Memory B cell (primary cell): ENCODE measurements around the gene TSPAN7.

Experiments
- ATAC-seq: fragments of 150-1000 bp; cut with Tn5 transposase; 2 replicates; pipeline ENCODE4 v1.10.0; 2021; ENCODE audit warnings: low read depth, mild to moderate bottlenecking, moderate library complexity
- DNase-seq, 2 donors: peaks; one replicate each; pipeline ENCODE4 v3.0.0; 2022; ENCODE audit warnings: low spot score in 2 of 2
- H3K27ac Mint-ChIP-seq: one replicate; pipeline ENCODE4 v1.8.0; 2022; ENCODE audit warnings: mild to moderate bottlenecking, moderate library complexity, mixed read lengths
- H3K27me3 Mint-ChIP-seq: one replicate; pipeline ENCODE4 v1.8.0; 2022; ENCODE audit warnings: mixed read lengths
- H3K36me3 Mint-ChIP-seq: one replicate; pipeline ENCODE4 v1.8.0; 2022; ENCODE audit warnings: mild to moderate bottlenecking, mixed read lengths
- H3K4me1 Mint-ChIP-seq: one replicate; pipeline ENCODE4 v1.8.0; 2022; ENCODE audit warnings: mixed read lengths
- H3K4me3 Mint-ChIP-seq: one replicate; pipeline ENCODE4 v1.8.0; 2022; ENCODE audit warnings: mild to moderate bottlenecking, moderate library complexity, mixed read lengths
- H3K9me3 Mint-ChIP-seq: one replicate; pipeline ENCODE4 v1.8.0; 2022; ENCODE audit warnings: mixed read lengths

TSPAN7 gene

GRCh38 chrX:38563030-38563429, 1.7 kb downstream of the TSPAN7 start:
- no peak for ATAC-seq
- no peaks in the 10 kb centered on the region for H3K36me3 Mint-ChIP-seq
- no peak for DNase-seq
- H3K27ac Mint-ChIP-seq = no peak overlapping the region
- H3K27me3 Mint-ChIP-seq = peaks cover 3% of the 10 kb centered on the region
- H3K4me1 Mint-ChIP-seq = no peaks in the 10 kb centered on the region
- H3K9me3 Mint-ChIP-seq = no peaks in the 10 kb centered on the region
- H3K4me3 Mint-ChIP-seq = no peak overlapping the region

- Mint-ChIP-seq H3K36me3 (no peaks in the 10 kb centered on the region), H3K9me3 (peaks cover 4% of the 10 kb centered on the region), H3K27me3 (peaks cover 1% of the 10 kb centered on the region), H3K4me1 (no peaks in the 10 kb centered on the region), H3K4me3 (no peak overlapping the region), H3K27ac (no peak overlapping the region)
- DNase-seq (no peak), ATAC-seq (no peak)
Observed at GRCh38 chrX:38570396-38570795, 9.1 kb downstream of the TSPAN7 start.

GRCh38 chrX:38571058-38571457, 9.7 kb downstream of the TSPAN7 start:
- H3K27me3 Mint-ChIP-seq = peaks cover 1% of the 10 kb centered on the region
- ATAC-seq = no peak
- H3K27ac Mint-ChIP-seq = no peak overlapping the region
- no peak for DNase-seq
- H3K4me1 Mint-ChIP-seq = no peaks in the 10 kb centered on the region
- H3K9me3 Mint-ChIP-seq = peaks cover 4% of the 10 kb centered on the region
- H3K4me3 Mint-ChIP-seq = no peak overlapping the region
- H3K36me3 Mint-ChIP-seq = no peaks in the 10 kb centered on the region

- H3K4me1 Mint-ChIP-seq = no peaks in the 10 kb centered on the region
- no peak overlapping the region for H3K27ac Mint-ChIP-seq
- no peak overlapping the region for H3K4me3 Mint-ChIP-seq
- no peaks in the 10 kb centered on the region for H3K9me3 Mint-ChIP-seq
- no peak for DNase-seq
- H3K27me3 Mint-ChIP-seq = peaks cover 1% of the 10 kb centered on the region
- no peaks in the 10 kb centered on the region for H3K36me3 Mint-ChIP-seq
- no peak for ATAC-seq
Observed at GRCh38 chrX:38574858-38575257, 13.5 kb downstream of the TSPAN7 start.

GRCh38 chrX:38575888-38576287, 14.5 kb downstream of the TSPAN7 start:
- H3K9me3 Mint-ChIP-seq = no peaks in the 10 kb centered on the region
- no peak overlapping the region for H3K27ac Mint-ChIP-seq
- no peak overlapping the region for H3K4me3 Mint-ChIP-seq
- H3K4me1 Mint-ChIP-seq = no peaks in the 10 kb centered on the region
- no peak for ATAC-seq
- DNase-seq = no peak
- no peaks in the 10 kb centered on the region for H3K36me3 Mint-ChIP-seq
- peaks cover 1% of the 10 kb centered on the region for H3K27me3 Mint-ChIP-seq

GRCh38 chrX:38577738-38578137, 16.4 kb downstream of the TSPAN7 start:
- ATAC-seq = no peak
- H3K4me1 Mint-ChIP-seq = no peaks in the 10 kb centered on the region

GRCh38 chrX:38578167-38578566, 16.8 kb downstream of the TSPAN7 start:
- Mint-ChIP-seq H3K4me1 (no peaks in the 10 kb centered on the region), H3K36me3 (no peaks in the 10 kb centered on the region), H3K9me3 (no peaks in the 10 kb centered on the region), H3K27ac (no peak overlapping the region), H3K27me3 (peaks cover 3% of the 10 kb centered on the region), H3K4me3 (no peak overlapping the region)
- ATAC-seq (no peak), DNase-seq (no peak)

More at GRCh38 chrX:38577738-38578137, 16.4 kb downstream of the TSPAN7 start:
- Mint-ChIP-seq H3K27me3 (peaks cover 1% of the 10 kb centered on the region), H3K9me3 (no peaks in the 10 kb centered on the region), H3K4me3 (no peak overlapping the region), H3K27ac (no peak overlapping the region), H3K36me3 (no peaks in the 10 kb centered on the region)
- DNase-seq = no peak

- no peaks in the 10 kb centered on the region for H3K36me3 Mint-ChIP-seq
- no peaks in the 10 kb centered on the region for H3K4me1 Mint-ChIP-seq
- H3K9me3 Mint-ChIP-seq = no peaks in the 10 kb centered on the region
- peaks cover 3% of the 10 kb centered on the region for H3K27me3 Mint-ChIP-seq
- no peak overlapping the region for H3K27ac Mint-ChIP-seq
- no peak for DNase-seq
- ATAC-seq = no peak
- H3K4me3 Mint-ChIP-seq = no peak overlapping the region
Observed at GRCh38 chrX:38583181-38583580, 21.8 kb downstream of the TSPAN7 start.

- Mint-ChIP-seq H3K4me3 (no peak overlapping the region), H3K27ac (no peak overlapping the region), H3K4me1 (no peaks in the 10 kb centered on the region), H3K27me3 (peaks cover 6% of the 10 kb centered on the region), H3K36me3 (no peaks in the 10 kb centered on the region), H3K9me3 (no peaks in the 10 kb centered on the region)
- no peak for ATAC-seq
- no peak for DNase-seq
Observed at GRCh38 chrX:38594434-38594833, 33.1 kb downstream of the TSPAN7 start.

- H3K27ac Mint-ChIP-seq = no peak overlapping the region
- no peaks in the 10 kb centered on the region for H3K4me1 Mint-ChIP-seq
- no peaks in the 10 kb centered on the region for H3K36me3 Mint-ChIP-seq
- DNase-seq (no peak), ATAC-seq (no peak)
- H3K9me3 Mint-ChIP-seq = no peaks in the 10 kb centered on the region
- no peak overlapping the region for H3K4me3 Mint-ChIP-seq
- peaks cover 7% of the 10 kb centered on the region for H3K27me3 Mint-ChIP-seq
Observed at GRCh38 chrX:38595801-38596200, 34.5 kb downstream of the TSPAN7 start.

- H3K27me3 Mint-ChIP-seq = peaks cover 10% of the 10 kb centered on the region
- H3K36me3 Mint-ChIP-seq = no peaks in the 10 kb centered on the region
- no peaks in the 10 kb centered on the region for H3K9me3 Mint-ChIP-seq
- no peak for DNase-seq
- no peaks in the 10 kb centered on the region for H3K4me1 Mint-ChIP-seq
- H3K27ac Mint-ChIP-seq = no peak overlapping the region
- no peak overlapping the region for H3K4me3 Mint-ChIP-seq
- no peak for ATAC-seq
Observed at GRCh38 chrX:38596939-38597338, 35.6 kb downstream of the TSPAN7 start.

GRCh38 chrX:38599796-38600755, 38.7 kb downstream of the TSPAN7 start:
- Mint-ChIP-seq H3K27ac (no peak overlapping the region), H3K27me3 (peaks cover 10% of the 10 kb centered on the region), H3K4me1 (no peaks in the 10 kb centered on the region), H3K36me3 (no peaks in the 10 kb centered on the region), H3K4me3 (no peak overlapping the region), H3K9me3 (no peaks in the 10 kb centered on the region)
- ATAC-seq (no peak), DNase-seq (no peak)

GRCh38 chrX:38601866-38602265, 40.5 kb downstream of the TSPAN7 start:
- peaks cover 10% of the 10 kb centered on the region for H3K27me3 Mint-ChIP-seq
- no peak overlapping the region for H3K27ac Mint-ChIP-seq
- no peaks in the 10 kb centered on the region for H3K4me1 Mint-ChIP-seq
- DNase-seq = no peak
- H3K9me3 Mint-ChIP-seq = no peaks in the 10 kb centered on the region
- H3K36me3 Mint-ChIP-seq = no peaks in the 10 kb centered on the region
- no peak overlapping the region for H3K4me3 Mint-ChIP-seq
- ATAC-seq = no peak

- H3K27ac Mint-ChIP-seq = no peak overlapping the region
- peaks cover under 1% of the 10 kb centered on the region for H3K27me3 Mint-ChIP-seq
- DNase-seq (no peak), ATAC-seq (no peak)
- no peak overlapping the region for H3K4me3 Mint-ChIP-seq
- no peaks in the 10 kb centered on the region for H3K4me1 Mint-ChIP-seq
- H3K36me3 Mint-ChIP-seq = no peaks in the 10 kb centered on the region
- H3K9me3 Mint-ChIP-seq = no peaks in the 10 kb centered on the region
Observed at GRCh38 chrX:38606821-38607220, 45.5 kb downstream of the TSPAN7 start.

GRCh38 chrX:38607976-38608375, 46.6 kb downstream of the TSPAN7 start:
- no peak for ATAC-seq
- DNase-seq = no peak
- Mint-ChIP-seq H3K4me1 (no peaks in the 10 kb centered on the region), H3K4me3 (no peak overlapping the region), H3K36me3 (no peaks in the 10 kb centered on the region), H3K27ac (no peak overlapping the region), H3K9me3 (no peaks in the 10 kb centered on the region), H3K27me3 (no peaks in the 10 kb centered on the region)
